ENCODE measurements around the gene PRMT3.
"Not testable (repeated sequence)": the region's sequence is repeated elsewhere in the genome, so short reads cannot be mapped to it uniquely, and the experiment has no call there.

PRMT3 gene

DNA sequence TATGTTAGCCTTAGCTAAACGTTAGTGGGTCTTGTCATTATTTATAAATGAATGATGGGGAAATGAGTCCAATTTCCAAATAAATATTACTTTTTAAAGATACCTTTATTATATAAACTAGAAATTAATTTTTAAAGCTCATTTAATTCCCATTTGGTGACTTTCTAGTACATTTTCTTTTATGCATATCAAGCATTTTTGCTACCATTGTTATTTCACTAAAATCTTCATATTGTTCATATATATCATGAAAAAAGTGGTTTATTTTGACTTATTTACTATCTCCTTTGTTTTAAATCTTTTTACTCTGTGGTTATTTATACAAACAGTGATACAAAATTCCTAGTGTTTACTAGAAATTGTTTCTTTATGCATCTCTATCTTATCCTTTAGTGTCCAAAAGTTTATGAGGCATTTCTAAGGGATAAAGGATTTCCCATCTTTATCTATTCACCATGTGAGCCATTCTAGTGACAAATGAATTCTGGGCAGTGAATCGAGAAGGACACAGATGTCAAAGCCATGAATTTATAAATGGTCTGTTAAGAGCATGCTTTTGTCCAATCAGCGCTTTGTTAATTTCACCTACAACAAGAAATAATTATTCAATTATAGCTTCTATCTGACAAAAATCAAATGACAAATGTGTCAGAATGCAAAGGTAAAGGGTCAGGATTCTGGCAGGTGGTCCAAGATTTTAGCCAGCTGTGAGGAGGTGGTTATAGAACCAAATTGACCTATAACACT is 70.6 kb downstream of the PRMT3 start:
- no peak for DNase-seq (ENCODE audit: low spot score)

GRCh38 chr11:20458905-20459632 is 71.6 kb downstream of the PRMT3 start:
- no peak for DNase-seq (ENCODE audit: low spot score)

- DNase-seq (ENCODE audit: low spot score): no peak
These were observed 72.3 kb downstream of the PRMT3 start for GRCh38 chr11:20459865-20460264.

GRCh38 chr11:20464518-20464917 is 77.0 kb downstream of the PRMT3 start:
- DNase-seq (ENCODE audit: low spot score): no peak

DNA sequence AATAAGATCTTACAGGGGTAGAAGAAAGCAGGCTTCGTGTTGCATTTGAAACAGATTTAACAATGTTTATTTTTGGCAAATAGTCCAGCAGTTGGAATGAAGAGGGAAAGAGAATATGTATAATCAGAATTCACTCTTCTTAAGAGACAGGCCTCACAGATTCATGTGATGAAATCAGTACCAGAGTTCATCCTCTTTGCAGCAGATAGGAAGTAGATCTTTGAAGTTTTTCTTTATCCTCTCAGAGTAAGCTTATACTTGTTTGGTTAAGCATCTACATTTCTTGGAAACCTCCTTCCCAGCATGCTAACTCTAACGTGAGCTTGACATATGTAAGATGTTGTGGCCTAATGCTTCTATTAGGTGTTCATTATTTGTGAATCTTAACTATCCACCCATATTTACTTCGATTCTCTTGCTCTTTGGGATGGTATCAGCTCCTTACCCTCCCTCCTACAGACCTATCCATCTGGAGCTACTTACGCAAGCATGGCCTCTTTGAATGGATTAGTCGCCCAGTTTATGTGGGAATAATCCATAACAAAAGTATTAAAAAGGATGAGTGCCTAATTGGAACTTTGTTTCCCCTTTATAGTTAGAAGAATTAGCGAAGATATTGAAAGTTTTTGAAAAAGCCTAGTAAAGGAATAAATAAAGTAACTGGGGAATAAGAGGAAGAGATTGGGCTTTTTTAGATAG is 80.1 kb downstream of the PRMT3 start:
- no peak for DNase-seq (ENCODE audit: low spot score)

DNA sequence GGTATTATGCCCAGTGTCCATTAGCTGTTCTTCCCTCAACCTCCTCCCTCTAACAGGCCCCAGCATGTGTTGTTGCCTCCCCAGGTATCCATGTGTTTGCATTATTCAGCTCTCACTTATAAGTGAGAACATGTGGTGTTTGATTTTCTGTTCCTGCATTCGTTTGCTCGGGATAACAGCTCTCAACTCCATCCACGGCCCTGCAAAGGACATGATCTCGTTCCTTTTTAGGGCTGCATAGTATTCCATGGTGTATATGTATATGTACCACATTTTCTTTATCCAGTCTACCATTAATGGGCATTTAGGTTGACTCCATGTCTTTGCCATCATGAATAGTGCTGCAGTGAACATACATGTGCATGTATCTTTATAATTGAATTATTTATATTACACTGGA is 82.8 kb downstream of the PRMT3 start:
- DNase-seq (ENCODE audit: low spot score): no peak

DNA sequence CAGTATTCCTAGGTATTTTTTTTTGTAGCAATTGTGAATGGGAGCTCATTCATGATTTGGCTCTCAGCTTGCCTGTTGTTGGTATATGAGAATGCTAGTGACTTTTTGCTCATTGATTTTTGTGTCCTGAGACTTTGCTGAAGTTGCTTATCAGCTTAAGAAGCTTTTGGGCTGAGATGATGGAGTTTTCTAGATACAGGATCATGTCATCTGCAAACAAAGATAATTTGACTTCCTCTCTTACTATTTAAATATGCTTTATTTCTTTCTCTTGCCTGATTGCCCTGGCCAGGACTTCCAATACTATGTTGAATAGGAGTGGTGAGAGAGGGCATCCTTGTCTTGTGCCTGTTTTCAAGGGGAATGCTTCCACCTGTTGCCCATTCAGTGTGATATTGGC is 84.4 kb downstream of the PRMT3 start:
- DNase-seq (ENCODE audit: low spot score): not testable (repeated sequence)

- no peak for DNase-seq (ENCODE audit: low spot score)
These were observed 86.8 kb downstream of the PRMT3 start for GRCh38 chr11:20474176-20474881.

DNA sequence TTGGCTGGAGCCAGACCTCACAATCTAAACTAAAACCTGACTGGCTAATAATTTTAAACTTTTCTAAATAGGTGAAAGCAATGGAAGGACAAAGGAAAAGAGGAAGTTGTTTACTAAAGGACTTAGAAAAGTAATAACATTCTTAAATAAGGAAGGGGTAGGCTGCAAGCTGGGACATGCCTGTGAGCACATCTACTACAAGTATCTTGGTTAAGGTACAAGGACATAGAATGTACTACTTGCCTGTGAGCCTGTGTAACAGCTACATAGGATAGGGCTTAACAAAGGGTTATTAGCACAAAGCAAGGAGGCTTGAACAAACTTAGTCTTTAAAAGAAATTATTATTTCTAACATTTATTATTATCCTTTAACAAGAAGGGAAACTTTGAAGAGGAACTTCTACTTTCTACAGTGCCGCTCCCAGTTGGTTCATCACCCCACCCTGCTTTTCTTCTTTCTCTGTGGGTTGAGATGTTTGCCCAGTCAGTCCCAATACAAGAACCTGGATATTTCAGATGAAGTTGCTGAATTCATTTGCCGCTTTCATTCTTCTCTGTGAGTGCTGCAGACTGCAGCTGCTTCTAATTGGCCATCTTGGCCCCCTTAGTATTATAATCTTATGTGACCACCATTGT is 87.5 kb downstream of the PRMT3 start:
- DNase-seq (ENCODE audit: low spot score): peak; percentile 2

- DNase-seq (ENCODE audit: low spot score): no peak
These were observed 90.0 kb downstream of the PRMT3 start for GRCh38 chr11:20477418-20478090.

DNA sequence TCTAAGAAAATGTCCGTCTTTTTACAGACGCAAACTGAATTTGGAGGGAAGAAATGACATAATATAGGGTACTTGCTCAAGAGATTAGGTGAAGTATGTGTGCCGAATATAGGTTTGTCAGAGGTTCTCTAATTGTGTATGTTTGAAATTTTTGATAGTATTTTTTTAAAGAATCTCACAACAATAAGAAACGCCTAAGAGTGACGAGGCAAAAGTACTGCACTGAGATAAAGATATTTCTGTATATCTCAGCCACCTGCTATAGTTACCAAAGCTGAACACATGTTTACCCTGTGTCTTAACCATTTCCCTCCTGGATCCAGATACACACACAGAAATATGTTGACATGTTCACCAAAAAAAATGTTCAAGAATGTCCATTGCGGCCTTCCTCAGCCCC is 92.0 kb downstream of the PRMT3 start:
- DNase-seq (ENCODE audit: low spot score): no peak

DNA sequence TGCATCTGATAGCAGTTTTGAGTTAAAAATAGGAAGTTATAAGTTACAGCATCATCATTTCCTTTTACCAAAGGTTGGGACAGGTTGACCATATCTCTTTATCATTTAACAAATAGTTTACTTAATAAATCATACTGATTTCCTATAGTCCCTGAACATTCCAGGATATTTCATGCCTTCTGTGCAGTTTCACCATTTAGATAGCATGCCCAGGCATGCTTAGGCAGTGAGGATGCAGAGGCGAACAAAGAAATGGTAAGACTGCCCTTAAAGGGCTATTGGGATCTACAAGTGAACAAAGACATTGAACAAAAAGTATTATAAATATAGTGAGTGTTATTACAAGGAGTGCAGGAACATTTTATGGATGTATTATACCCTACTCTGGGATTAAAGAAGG is 96.4 kb downstream of the PRMT3 start:
- no peak for DNase-seq (ENCODE audit: low spot score)

DNA sequence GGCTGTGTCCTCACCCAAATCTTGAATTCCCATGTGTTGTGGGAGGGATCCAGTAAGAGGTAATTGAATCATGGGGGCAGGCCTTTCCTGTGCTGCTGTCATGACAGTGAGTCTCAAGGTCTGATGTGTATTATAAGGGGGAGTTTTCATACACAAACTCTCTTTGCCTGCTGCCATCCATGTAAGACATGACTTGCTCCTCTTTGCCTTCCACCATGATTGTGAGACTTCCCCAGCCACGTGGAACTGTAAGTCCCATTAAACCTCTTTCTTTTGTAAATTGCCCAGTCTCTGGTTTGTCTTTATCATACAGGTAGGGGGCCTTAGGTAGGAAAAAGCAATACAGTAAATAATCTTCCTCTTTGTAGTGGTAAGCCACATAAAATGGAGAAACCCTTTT is 96.9 kb downstream of the PRMT3 start:
- not testable (repeated sequence) for DNase-seq (ENCODE audit: low spot score)

DNA sequence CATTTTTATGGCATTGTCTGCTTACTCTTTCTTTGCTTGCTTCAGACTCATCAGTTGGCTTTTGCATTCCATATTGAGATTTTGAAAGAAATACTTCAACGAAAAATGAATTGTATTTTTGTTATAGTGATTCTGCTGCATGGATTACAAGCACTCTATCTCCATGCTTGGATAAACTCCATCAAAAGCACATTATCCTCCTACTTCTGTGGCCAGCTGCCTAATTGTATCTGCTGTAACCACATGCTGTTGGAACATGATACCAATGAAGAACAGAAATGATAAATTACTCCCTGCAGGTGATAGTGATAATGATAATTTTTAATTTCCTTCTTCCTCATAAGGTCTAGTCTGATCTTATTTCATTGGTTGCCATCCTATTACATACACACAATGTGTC is 100.8 kb downstream of the PRMT3 start:
- DNase-seq (ENCODE audit: low spot score): no peak

GRCh38 chr11:20489948-20490347 is 102.4 kb downstream of the PRMT3 start:
- DNase-seq (ENCODE audit: low spot score): no peak

GRCh38 chr11:20493340-20493739 is 105.8 kb downstream of the PRMT3 start:
- no peak for DNase-seq (ENCODE audit: low spot score)

DNA sequence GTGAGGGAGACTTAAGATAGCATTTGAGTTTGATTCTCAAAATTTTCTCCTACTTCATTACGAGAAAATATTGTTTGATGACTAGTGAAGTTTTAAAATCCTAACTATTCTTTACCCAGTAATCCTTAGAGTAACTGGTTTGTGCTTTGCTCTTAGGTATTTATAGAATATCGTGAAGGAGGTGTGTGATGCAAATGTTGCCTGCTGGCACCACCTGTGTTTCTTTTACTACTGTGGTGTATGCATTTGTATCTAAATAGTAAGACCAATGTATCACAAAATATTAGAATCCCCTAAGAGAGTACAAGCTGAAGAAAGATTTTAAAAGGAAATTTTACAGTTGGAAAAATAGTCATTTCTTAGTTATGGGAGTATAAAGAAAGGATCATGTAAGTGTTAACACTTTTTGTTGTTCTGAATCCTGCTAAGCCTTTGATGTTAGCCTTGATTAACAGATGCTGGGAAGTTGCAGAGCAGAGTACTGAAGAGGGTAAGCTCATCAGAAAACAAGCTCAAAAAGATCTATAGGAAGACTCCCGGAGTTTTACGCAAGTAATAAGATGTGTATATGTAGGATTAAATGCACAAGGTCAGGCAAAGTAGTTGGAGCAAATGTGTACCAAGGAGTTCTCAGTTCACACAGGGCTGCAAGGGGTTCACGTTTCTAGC is 109.7 kb downstream of the PRMT3 start:
- no peak for DNase-seq (ENCODE audit: low spot score)

DNA sequence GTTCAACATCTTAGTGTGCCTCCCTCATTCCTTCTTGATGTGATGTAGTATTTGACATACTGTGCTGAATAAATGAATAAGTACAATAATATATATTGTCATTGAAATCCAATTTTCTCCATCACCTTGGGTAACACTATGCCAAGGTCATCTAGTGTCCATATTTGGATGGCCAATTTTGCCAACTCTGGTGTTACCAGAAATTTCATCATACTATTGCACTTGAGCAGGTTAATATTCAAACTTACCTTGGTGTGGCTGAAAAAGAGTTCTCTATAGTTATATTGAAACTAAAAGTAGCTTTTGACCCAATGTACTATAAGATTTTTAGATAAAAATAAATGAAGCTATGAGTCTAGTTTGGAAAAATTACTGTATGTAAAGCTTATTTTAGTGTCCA is 113.7 kb downstream of the PRMT3 start:
- DNase-seq (ENCODE audit: low spot score): no peak

DNA sequence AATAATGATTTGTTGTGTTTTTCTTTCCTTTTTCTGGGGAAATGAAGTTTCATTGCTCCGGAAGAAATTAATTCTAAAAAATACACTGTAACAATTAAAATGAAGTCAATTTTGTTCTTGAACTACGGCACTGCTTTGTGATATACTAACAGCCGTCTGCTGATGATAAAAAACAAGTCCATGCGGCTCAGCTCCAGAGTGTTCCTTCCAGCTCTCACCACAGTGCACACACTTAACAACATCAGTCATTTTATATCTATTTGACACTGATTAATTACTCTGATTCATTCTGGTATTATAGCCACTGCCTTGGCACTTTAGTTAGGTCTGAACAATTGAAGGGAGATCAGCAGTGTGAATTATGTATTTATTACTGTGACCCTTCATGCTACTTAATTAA is 114.5 kb downstream of the PRMT3 start:
- DNase-seq (ENCODE audit: low spot score): no peak

- DNase-seq (ENCODE audit: low spot score): no peak
These were observed 124.5 kb downstream of the PRMT3 start for GRCh38 chr11:20511982-20512381.

GRCh38 chr11:20512869-20513268 is 125.4 kb downstream of the PRMT3 start:
- no peak for DNase-seq (ENCODE audit: low spot score)
